Neuronal stem cell (in vitro differentiated cells): Measurements from ENCODE around the gene POGLUT2.
"Not testable (repeated sequence)": the region's sequence is repeated elsewhere in the genome, so short reads cannot be mapped to it uniquely, and the experiment has no call there.

Source experiments
- DNase-seq: peaks from one replicate; pipeline ENCODE4 v3.0.0-alpha.2; 2013; ENCODE audit warnings: low spot score
- H2AFZ ChIP-seq: one replicate; pipeline ENCODE4 v1.6.1; 2013; ENCODE audit warnings: mild to moderate bottlenecking, low read length, inconsistent platforms
- H2AK5ac ChIP-seq: 2 replicates; pipeline ENCODE4 v1.6.1; 2013; ENCODE audit warnings: low read depth, mild to moderate bottlenecking, inconsistent platforms, low read length, moderate library complexity, mixed read lengths
- H2BK120ac ChIP-seq: 2 replicates; pipeline ENCODE4 v1.6.1; 2013; ENCODE audit warnings: low read depth, mild to moderate bottlenecking, inconsistent platforms, low read length, moderate library complexity, mixed read lengths
- H2BK12ac ChIP-seq: one replicate; pipeline ENCODE4 v1.6.1; 2013; ENCODE audit warnings: low read length, inconsistent platforms
- H2BK15ac ChIP-seq: 2 replicates; pipeline ENCODE4 v1.6.1; 2013; ENCODE audit warnings: mild to moderate bottlenecking, low read length, inconsistent platforms, mixed read lengths
- H2BK5ac ChIP-seq: one replicate; pipeline ENCODE4 v1.6.1; 2013; ENCODE audit warnings: inconsistent platforms, mild to moderate bottlenecking, low read length, moderate library complexity
- H3K14ac ChIP-seq: one replicate; pipeline ENCODE4 v1.6.1; 2013; ENCODE audit warnings: low read length, inconsistent platforms
- H3K18ac ChIP-seq: 2 replicates; pipeline ENCODE4 v1.6.1; 2013; ENCODE audit warnings: low read length, inconsistent platforms
- H3K23ac ChIP-seq: 2 replicates; pipeline ENCODE4 v1.6.1; 2013; ENCODE audit warnings: low read depth, mild to moderate bottlenecking, mixed read lengths, low read length, inconsistent platforms; ENCODE audit not compliant: poor library complexity
- H3K27ac ChIP-seq: replicated peaks from 3 replicates; pipeline ENCODE4 v1.5.1; 2013; ENCODE audit warnings: low read length, inconsistent platforms
- H3K27me3 ChIP-seq, 3 experiments: 2 replicates each; pipeline ENCODE4 v1.6.1; 2013; ENCODE audit warnings: low read length in 3 of 3, mild to moderate bottlenecking in 2 of 3, inconsistent platforms in 1 of 3, low read depth in 1 of 3, mixed read lengths in 1 of 3, moderate library complexity in 1 of 3; ENCODE audit not compliant: control insufficient read depth in 3 of 3, insufficient read depth in 3 of 3
- H3K36me3 ChIP-seq, 2 donors: replicated peaks in 1 of 2; 2 replicates each; pipeline ENCODE4 v1.6.1; 2013; ENCODE audit warnings: low read length in 2 of 2; ENCODE audit not compliant: control insufficient read depth in 2 of 2, insufficient read depth in 2 of 2
- H3K4ac ChIP-seq: 2 replicates; pipeline ENCODE4 v1.6.1; 2013; ENCODE audit warnings: inconsistent platforms, mild to moderate bottlenecking, low read length, moderate library complexity
- H3K4me1 ChIP-seq, 2 donors: 1 replicate in 1 of 2; 2 replicates in 1 of 2; pipeline ENCODE4 v1.6.1; 2013; ENCODE audit warnings: low read length in 2 of 2, low read depth in 1 of 2; ENCODE audit not compliant: control insufficient read depth in 2 of 2, insufficient read depth in 1 of 2
- H3K4me2 ChIP-seq: one replicate; pipeline ENCODE4 v1.6.1; 2013; ENCODE audit warnings: mild to moderate bottlenecking, low read length, inconsistent platforms; ENCODE audit not compliant: insufficient read depth, poor library complexity, severe bottlenecking
- H3K4me3 ChIP-seq, 2 donors: 2 replicates each; pipeline ENCODE4 v1.5.1; 2013; ENCODE audit warnings: low read length in 2 of 2, mild to moderate bottlenecking in 2 of 2, inconsistent platforms in 1 of 2, moderate library complexity in 1 of 2
- H3K79me1 ChIP-seq: one replicate; pipeline ENCODE4 v1.6.1; 2013; ENCODE audit warnings: low read depth, mild to moderate bottlenecking, inconsistent platforms, low read length, moderate library complexity
- H3K9ac ChIP-seq: one replicate; pipeline ENCODE4 v1.6.1; 2013; ENCODE audit warnings: mild to moderate bottlenecking, low read depth, low read length, inconsistent platforms; ENCODE audit not compliant: poor library complexity
- H3K9me3 ChIP-seq, 2 donors: replicated peaks in 1 of 2; 2 replicates each; pipeline versions ENCODE3 to v1.6.1; 2013; ENCODE audit warnings: low read length in 2 of 2, mild to moderate bottlenecking in 2 of 2, inconsistent platforms in 1 of 2, low read depth in 1 of 2, mixed read lengths in 1 of 2, moderate library complexity in 1 of 2; ENCODE audit not compliant: control insufficient read depth in 2 of 2, insufficient read depth in 1 of 2
- H4K8ac ChIP-seq: one replicate; pipeline ENCODE4 v1.6.1; 2013; ENCODE audit warnings: low read depth, mild to moderate bottlenecking, inconsistent platforms, low read length, moderate library complexity
- H4K91ac ChIP-seq: one replicate; pipeline ENCODE4 v1.6.1; 2013; ENCODE audit warnings: low read length, low read depth, mild to moderate bottlenecking, inconsistent platforms; ENCODE audit not compliant: poor library complexity
- WGBS, 2 donors: extraction: QIAGEN DNeasy Blood & Tissue Kit; methylation state at CpG; one replicate each; pipeline ENCODE4 v1.1.7; 2013; ENCODE audit warnings: missing lambda C conversion rate in 2 of 2, mixed read lengths in 1 of 2; ENCODE audit not compliant: insufficient read length in 2 of 2, insufficient replicate concordance in 1 of 2; ENCODE audit errors: extremely low coverage in 2 of 2; 5-methylcytosine and 5-hydroxymethylcytosine counted together

POGLUT2 gene

DNA sequence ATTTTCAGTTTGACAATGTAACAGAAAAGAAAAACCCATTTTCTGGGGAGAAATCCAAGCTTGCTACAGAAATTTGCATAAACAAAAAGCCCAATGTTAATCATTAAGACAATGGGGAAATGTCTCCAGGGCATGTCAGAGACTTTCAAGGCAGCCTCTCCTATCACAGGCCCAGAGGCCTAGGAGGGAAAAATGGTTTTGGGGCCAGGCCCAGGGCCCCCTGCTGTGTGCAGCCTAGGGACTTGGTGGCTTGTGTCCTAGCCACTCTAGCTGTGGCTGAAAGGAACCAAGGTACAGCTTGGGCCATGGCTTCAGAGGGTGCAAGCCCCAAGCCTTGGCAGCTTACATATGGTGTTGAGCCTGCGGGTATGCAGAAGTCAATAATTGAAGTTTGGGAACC, 17.2 kb downstream of the POGLUT2 start:
- Histone ChIP-seq H3K23ac (no peak overlapping the region), H2BK15ac (no peak overlapping the region), H3K14ac (no peak overlapping the region), H2BK12ac (no peak overlapping the region), H3K4me2 (no peak overlapping the region), H3K27ac (no peak overlapping the region), H3K4me1 (no peaks in the 10 kb centered on the region), H3K4me3 (no peak overlapping the region), H3K4ac (no peak overlapping the region), H2BK120ac (no peak overlapping the region), H2AK5ac (no peak overlapping the region), H3K9ac (no peak overlapping the region), H3K9me3 (peaks cover 2 to 13% of the 10 kb centered on the region in 2 donors), H3K79me1 (peaks cover 2% of the 10 kb centered on the region), H3K18ac (no peak overlapping the region), H3K27me3 (no peaks in the 10 kb centered on the region), H4K91ac (no peak overlapping the region), H2BK5ac (no peak overlapping the region), H3K36me3 (peaks cover 4 to 48% of the 10 kb centered on the region in 2 donors), H2AFZ (no peak overlapping the region), H4K8ac (no peak overlapping the region)
- WGBS, 2 donors: no CpG with 5 or more reads among the region's 1 CpG
- no peak for DNase-seq

DNA sequence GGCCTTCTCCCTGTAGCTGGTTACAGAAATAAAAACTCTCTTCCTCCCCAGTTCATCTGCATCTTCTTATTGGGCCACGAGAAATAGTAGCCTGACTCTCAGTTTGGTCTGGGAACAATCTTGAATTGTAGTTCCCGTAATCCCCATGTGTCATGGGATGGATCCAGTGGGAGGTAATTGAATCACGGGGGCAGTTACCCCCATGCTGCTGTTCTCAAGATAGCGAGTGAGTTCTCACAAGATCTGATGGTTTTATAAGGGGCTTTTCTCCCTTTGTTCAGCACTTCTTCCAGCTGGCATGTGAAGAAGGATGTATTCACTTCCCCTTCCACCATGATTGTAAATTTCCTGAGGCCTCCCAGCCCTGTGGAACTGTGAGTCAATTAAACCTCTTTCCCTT, 18.1 kb downstream of the POGLUT2 start:
- H4K91ac ChIP-seq, H3K79me1 ChIP-seq, DNase-seq, H3K27ac ChIP-seq, H2BK12ac ChIP-seq, H3K4ac ChIP-seq, H2AFZ ChIP-seq, H3K4me3 ChIP-seq, H3K27me3 ChIP-seq, H3K23ac ChIP-seq, H3K18ac ChIP-seq, H4K8ac ChIP-seq, H3K4me2 ChIP-seq, H2BK120ac ChIP-seq, H2BK5ac ChIP-seq, H3K9ac ChIP-seq, H2AK5ac ChIP-seq, H3K4me1 ChIP-seq, H3K14ac ChIP-seq, H2BK15ac ChIP-seq: not testable (repeated sequence)
- Histone ChIP-seq H3K9me3 (peaks cover 2 to 13% of the 10 kb centered on the region in 2 donors), H3K36me3 (peaks cover 3 to 38% of the 10 kb centered on the region in 2 donors)
- no CpG with 5 or more reads among the region's 4 CpGs for WGBS, 2 donors

GRCh38 chr13:102779436-102780159, 19.2 kb downstream of the POGLUT2 start:
- Histone ChIP-seq H2AK5ac (no peak overlapping the region), H3K4ac (no peak overlapping the region), H3K9me3 (peaks cover 2 to 13% of the 10 kb centered on the region in 2 donors), H2BK120ac (no peak overlapping the region), H3K9ac (no peak overlapping the region), H3K79me1 (peaks cover 2% of the 10 kb centered on the region), H2BK5ac (no peak overlapping the region), H3K36me3 (peaks cover 1 to 28% of the 10 kb centered on the region in 2 donors), H2BK15ac (no peak overlapping the region), H3K4me3 (no peak overlapping the region), H3K4me2 (no peak overlapping the region), H3K27me3 (no peaks in the 10 kb centered on the region), H3K18ac (no peak overlapping the region), H2BK12ac (no peak overlapping the region), H3K23ac (no peak overlapping the region), H3K14ac (no peak overlapping the region), H4K91ac (no peak overlapping the region), H4K8ac (no peak overlapping the region), H3K4me1 (no peaks in the 10 kb centered on the region), H3K27ac (no peak overlapping the region), H2AFZ (no peak overlapping the region)
- no CpG with 5 or more reads among the region's 5 CpGs for WGBS, 2 donors
- DNase-seq: no peak

DNA sequence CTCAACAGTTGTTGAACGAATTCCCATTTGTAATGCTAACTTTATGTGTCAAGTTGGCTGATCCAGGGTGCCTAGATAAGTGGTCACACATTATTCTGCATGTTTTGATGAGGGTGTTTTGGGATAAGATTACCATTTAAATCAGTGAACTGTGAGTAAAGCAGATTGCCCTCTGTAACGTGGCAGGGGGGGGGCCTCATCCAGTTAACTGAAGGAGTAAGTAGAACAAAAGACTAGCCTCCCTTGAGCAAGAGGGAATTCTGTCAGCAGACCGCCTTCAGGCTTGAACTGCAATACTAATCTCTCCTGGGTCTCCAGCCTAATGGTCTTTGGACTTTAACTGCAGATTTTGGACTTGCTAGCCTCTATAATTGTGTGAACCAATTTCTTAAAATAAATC, 21.0 kb downstream of the POGLUT2 start:
- H3K9me3 ChIP-seq: peaks cover 6 to 11% of the 10 kb centered on the region in 2 donors
- no CpG with 5 or more reads among the region's 3 CpGs for WGBS, 2 donors
- peaks cover 0 to 5% of the 10 kb centered on the region in 2 donors for H3K4me1 ChIP-seq
- H3K18ac ChIP-seq: no peak overlapping the region
- no peak overlapping the region for H3K4me3 ChIP-seq
- no peak overlapping the region for H2BK5ac ChIP-seq
- H2BK120ac ChIP-seq: no peak overlapping the region
- peaks cover 0 to 11% of the 10 kb centered on the region in 2 donors for H3K36me3 ChIP-seq
- H3K79me1 ChIP-seq: peaks cover 6% of the 10 kb centered on the region
- H3K23ac ChIP-seq: no peak overlapping the region
- H4K91ac ChIP-seq: no peak overlapping the region
- H2AFZ ChIP-seq: no peak overlapping the region
- H2AK5ac ChIP-seq: no peak overlapping the region
- no peak overlapping the region for H2BK15ac ChIP-seq
- no peak overlapping the region for H3K27ac ChIP-seq
- no peak for DNase-seq
- H2BK12ac ChIP-seq: no peak overlapping the region
- H3K4me2 ChIP-seq: no peak overlapping the region
- H4K8ac ChIP-seq: no peak overlapping the region
- peaks cover 0 to 3% (median 0%) of the 10 kb centered on the region in 3 experiments for H3K27me3 ChIP-seq
- no peak overlapping the region for H3K14ac ChIP-seq
- no peak overlapping the region for H3K4ac ChIP-seq
- no peak overlapping the region for H3K9ac ChIP-seq
